HK-2 (cell line): ENCODE data around the gene TIMM44.
A peak's percentile ranks its signal among the peaks of the same experiment; 100 is the strongest.

ENCODE experiments used
- DNase-seq: peaks from one replicate; pipeline ENCODE4 v3.0.0-alpha.2; 2018; ENCODE audit not compliant: unreplicated experiment

Gene TIMM44

DNA sequence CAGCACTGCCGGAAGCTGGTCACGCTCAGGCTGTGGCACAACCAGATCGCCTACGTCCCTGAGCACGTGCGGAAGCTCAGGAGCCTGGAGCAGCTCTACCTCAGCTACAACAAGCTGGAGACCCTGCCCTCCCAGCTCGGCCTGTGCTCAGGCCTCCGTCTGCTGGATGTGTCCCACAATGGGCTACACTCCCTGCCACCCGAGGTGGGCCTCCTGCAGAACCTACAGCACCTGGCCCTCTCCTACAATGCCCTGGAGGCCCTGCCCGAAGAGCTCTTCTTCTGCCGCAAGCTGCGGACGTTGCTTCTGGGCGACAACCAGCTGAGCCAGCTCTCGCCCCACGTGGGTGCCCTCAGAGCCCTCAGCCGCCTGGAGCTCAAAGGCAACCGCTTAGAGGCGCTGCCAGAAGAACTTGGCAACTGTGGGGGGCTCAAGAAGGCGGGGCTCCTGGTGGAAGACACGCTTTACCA is 43.0 kb downstream of the TIMM44 start:
- DNase-seq: no peak

DNA sequence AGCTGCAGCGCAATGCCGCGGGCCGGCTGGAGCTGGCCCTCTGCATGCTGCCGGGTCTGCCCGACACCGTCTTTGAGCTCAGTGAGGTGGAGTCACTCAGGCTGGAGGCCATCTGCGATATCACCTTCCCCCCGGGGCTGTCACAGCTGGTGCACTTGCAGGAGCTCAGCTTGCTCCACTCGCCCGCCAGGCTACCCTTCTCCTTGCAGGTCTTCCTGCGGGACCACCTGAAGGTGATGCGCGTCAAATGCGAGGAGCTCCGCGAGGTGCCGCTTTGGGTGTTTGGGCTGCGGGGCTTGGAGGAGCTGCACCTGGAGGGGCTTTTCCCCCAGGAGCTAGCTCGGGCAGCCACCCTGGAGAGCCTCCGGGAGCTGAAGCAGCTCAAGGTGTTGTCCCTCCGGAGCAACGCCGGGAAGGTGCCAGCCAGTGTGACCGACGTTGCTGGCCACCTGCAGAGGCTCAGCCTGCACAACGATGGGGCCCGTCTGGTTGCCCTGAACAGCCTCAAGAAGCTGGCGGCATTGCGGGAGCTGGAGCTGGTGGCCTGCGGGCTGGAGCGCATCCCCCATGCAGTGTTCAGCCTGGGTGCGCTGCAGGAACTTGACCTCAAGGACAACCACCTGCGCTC is 43.6 kb downstream of the TIMM44 start:
- no peak for DNase-seq

- no peak for DNase-seq
Observed at GRCh38 chr19:7898967-7899366, 44.5 kb downstream of the TIMM44 start.

- no peak for DNase-seq
Observed at GRCh38 chr19:7897292-7897691, 46.2 kb downstream of the TIMM44 start.

DNA sequence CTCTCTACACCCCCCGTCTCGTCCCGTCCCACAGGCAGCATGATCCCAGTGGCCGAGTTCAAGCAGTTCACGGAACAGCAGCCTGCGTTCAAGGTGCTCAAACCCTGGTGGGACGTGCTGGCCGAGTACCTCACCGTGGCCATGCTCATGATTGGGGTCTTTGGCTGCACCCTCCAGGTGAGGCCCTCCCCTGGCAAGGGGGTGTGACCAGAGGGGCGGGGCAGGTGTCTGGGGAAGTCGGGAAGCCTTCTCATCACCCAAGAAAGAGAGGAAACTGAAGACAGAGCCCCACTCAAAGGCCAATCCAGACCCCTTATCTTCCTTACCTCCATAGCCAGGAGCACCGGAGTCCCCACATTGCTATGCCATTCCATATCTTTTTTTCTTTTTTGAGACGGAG is 47.9 kb downstream of the TIMM44 start:
- DNase-seq: no peak

DNA sequence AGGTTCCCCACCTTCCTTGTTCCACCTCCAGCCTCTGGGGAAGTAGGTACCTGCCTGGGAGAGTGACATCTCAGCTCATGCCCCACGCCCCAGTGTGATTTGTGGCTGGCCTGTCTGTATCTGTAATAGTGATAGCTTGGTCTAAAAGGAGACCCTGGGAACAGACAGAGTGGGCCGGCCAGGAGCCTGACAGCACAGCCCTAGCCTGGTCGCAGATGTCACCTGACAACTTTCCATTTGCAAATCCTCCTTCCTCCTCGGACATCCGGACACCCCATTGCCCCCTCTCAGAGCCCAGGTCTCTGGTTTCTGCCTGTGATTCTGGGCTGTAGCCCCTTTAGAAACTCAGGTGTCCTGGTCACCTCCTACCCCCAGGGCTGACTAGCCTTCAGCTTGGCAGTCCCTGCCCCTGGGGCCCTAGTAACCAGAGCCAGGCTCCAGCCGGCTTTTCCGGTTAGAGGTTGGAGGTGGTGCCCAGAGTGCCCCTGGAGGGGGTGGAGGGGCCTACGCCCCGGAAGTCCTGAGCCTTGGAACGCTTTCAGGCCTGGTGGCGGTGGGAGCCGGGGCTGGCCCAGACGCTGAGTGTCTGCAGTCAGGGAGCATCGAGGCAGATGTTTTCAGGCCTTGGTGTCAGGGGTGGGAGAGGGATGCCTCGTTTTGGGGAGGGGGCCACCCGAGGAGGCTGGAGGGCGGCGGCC is 48.7 kb downstream of the TIMM44 start:
- DNase-seq: no peak

- peak; percentile 66 for DNase-seq
Observed at GRCh38 chr19:7893362-7894101, 49.9 kb downstream of the TIMM44 start.

DNA sequence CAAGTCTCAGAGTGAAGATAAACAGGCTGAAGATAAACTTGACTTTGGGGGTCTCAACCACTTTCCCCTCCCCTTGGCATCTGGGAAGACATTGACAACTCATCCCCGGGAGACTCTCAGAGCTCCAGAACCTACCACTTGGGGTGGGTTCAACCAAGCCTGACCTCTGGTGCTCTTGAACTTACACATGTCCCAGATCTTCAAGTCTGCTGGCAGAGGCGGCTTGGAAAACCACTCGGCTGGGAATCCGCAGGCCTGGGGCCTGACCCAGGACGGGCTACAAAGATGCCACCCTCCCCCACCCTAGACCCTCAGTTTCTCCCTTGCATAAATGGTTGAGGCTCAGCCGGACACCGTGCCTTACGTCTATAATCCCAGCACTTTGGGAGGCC is 54.6 kb downstream of the TIMM44 start:
- DNase-seq: no peak

DNA sequence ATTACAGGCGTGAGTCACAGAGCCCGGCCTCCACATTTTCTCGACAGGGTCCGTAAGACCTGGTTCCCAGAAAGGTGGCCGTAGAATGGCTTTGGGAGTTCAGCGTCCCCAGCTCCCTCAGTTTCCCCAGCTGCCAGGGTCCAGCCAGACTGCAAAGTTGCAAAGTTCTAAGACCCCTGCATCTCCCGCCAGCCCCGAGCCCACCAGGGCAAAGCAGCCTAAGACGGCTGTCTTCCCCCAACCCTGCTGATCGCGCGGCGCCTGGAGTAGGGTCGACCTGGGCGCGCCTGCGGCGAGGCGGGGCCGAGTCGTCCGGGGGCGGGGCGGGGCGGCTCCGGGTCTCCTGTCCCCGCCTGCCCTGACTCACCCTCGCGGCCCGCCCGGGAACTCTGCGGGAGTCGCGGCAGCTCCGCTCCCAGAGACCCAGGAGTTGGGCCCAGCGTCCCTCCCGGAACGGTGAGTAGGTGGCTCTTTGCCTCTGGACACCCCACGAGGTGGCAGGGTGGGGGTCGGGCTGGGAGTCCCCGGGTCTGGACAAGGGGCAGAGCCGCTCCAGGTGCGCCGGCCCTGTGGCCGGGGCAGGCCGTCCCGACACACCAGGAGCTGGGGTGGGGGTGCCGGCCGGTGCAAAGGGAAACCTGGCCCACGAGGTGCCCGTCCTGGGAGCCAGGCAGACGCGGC is 55.2 kb downstream of the TIMM44 start, which contains the start of gene LRRC8E:
LRRC8E (plus strand) TSS at position 366 of the 681 bp plus-strand sequence. CDS start 7,094 bp downstream, outside the sequence.
- DNase-seq: peak; percentile 88

DNA sequence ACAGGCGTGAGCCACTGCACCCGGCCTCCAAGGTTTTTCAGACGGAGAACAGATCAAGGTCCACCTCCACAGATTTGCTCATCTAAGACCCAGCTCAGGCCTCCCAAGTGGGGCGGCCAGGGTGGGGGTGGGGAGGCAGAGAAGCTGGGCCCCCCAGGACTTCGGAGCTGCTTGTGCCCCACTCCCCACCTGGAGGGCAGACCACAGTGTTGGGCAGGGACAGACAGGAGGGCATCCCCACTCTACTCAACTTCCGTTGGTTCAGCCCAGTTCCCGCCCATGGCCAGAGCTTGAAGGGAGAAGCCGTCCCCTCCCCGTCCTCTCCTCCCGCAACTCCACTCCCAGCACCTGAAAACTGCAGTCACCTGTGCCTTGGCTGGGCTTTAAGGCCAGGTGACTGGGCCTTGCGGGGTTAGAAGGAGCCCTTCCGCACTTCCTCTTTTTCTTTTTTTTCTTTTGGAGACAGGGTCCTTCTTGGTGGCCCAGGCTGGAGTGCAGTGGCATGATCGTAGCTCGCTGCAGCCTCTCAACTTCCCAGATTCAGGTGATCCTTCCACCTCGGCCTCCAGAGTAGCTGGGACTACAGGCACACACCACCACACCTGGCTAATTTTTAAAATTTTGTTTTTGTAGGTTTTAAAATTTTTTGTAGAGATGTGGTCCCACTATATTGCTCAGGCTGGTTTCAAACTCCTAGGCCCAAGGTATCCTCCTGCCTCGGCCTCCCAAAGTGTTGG is 55.9 kb downstream of the TIMM44 start:
- DNase-seq: no peak

GRCh38 chr19:7885818-7886217 is 57.6 kb downstream of the TIMM44 start:
- DNase-seq: no peak

DNA sequence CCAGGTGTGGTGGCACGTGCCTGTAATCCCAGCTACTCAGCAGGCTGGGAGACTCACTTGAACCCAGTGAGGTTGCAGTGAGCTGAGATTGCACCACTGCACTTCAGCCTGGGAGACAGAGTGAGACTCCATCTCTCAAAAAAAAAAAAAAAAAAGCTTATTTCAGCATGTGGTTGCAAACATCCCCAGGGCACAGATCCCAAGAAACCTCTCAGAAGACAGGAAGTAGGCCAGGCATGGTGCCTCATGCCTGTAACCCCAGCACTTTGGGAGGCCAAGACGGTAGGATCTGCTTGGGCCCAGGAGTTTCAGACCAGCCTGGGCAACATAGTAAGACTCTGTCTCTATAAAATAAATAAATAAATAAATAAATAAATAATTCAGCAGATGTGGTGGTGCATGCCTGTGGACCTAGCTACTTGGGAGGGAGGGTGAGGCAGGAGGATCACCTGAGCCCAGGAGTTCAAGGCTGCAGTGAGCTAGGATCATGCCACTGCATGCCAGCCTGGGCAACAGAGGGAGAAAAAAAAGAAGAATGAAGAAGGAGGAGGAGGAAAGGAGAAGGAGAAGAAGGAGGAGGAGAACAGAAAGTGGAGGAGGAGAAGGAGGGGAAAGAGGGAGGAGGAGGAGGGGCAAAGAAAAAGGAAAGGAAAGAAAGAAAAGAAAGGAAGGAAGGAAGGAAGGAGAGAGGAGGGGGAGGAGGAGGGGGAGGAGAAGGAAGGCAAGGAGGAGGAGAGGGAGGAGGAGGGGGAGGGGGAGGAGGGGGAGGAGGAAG is 59.5 kb downstream of the TIMM44 start:
- no peak for DNase-seq

GRCh38 chr19:7883105-7883504 is 60.4 kb downstream of the TIMM44 start:
- no peak for DNase-seq

DNA sequence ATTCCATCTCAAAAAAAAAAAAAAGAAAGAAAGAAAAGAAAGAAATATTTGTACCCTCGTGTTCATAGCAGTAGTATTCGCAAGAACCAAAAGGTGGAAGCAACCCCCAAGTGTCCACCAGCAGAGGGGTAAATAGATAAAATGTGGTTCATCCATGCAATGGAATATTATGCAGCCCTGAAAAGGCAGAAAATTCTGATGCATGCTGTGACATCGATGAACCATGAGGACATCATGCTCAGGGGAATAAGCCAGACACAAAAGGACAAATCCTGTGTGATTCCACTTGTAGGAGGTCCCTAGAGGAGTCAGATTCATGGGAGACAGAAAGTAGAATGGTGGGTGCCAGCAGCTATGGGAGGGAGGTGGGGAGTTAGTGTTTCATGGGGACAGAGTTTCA is 61.6 kb downstream of the TIMM44 start:
- no peak for DNase-seq

GRCh38 chr19:7879836-7880235 is 63.6 kb downstream of the TIMM44 start:
- no peak for DNase-seq

- no peak for DNase-seq
Observed at GRCh38 chr19:7879111-7879807, 64.2 kb downstream of the TIMM44 start.

DNA sequence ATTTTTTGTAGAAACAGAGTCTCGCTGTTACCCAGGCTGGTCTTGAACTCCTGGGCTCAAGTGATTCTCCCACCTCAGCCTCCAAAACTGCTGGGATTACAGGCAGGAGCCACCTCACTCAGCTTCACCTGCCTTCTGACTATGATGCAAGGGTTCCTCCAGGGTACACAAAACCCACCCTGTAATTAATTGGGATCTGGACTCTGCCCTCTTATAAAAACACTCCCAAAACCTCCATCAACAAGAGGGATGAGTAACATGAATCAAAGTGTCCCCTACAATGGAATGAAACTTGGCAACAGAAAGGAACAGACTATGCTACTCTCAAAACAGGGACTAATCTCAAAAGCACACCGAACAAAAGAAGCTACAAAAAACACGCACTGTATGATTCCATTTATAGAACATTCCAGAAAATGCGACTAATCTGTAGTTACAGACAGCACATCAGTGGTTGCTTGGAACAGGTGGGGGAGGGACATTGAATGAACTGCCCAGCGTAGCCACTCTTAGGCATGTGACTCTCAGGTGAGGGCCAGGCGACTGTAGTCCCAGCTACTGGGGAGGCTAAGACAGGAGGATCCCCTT is 66.1 kb downstream of the TIMM44 start:
- no peak for DNase-seq
